Neuronal stem cell (in vitro differentiated cells): ENCODE data around the gene SUGP2.

Experiments
- DNase-seq: peaks from one replicate; pipeline ENCODE4 v3.0.0-alpha.2; 2013; ENCODE audit warnings: low spot score
- H2AFZ ChIP-seq: one replicate; pipeline ENCODE4 v1.6.1; 2013; ENCODE audit warnings: mild to moderate bottlenecking, low read length, inconsistent platforms
- H2AK5ac ChIP-seq: 2 replicates; pipeline ENCODE4 v1.6.1; 2013; ENCODE audit warnings: low read depth, mild to moderate bottlenecking, inconsistent platforms, low read length, moderate library complexity, mixed read lengths
- H2BK120ac ChIP-seq: 2 replicates; pipeline ENCODE4 v1.6.1; 2013; ENCODE audit warnings: low read depth, mild to moderate bottlenecking, inconsistent platforms, low read length, moderate library complexity, mixed read lengths
- H2BK12ac ChIP-seq: one replicate; pipeline ENCODE4 v1.6.1; 2013; ENCODE audit warnings: low read length, inconsistent platforms
- H2BK15ac ChIP-seq: 2 replicates; pipeline ENCODE4 v1.6.1; 2013; ENCODE audit warnings: mild to moderate bottlenecking, low read length, inconsistent platforms, mixed read lengths
- H2BK5ac ChIP-seq: one replicate; pipeline ENCODE4 v1.6.1; 2013; ENCODE audit warnings: inconsistent platforms, mild to moderate bottlenecking, low read length, moderate library complexity
- H3K14ac ChIP-seq: one replicate; pipeline ENCODE4 v1.6.1; 2013; ENCODE audit warnings: low read length, inconsistent platforms
- H3K18ac ChIP-seq: 2 replicates; pipeline ENCODE4 v1.6.1; 2013; ENCODE audit warnings: low read length, inconsistent platforms
- H3K23ac ChIP-seq: 2 replicates; pipeline ENCODE4 v1.6.1; 2013; ENCODE audit warnings: low read depth, mild to moderate bottlenecking, mixed read lengths, low read length, inconsistent platforms; ENCODE audit not compliant: poor library complexity
- H3K27ac ChIP-seq: replicated peaks from 3 replicates; pipeline ENCODE4 v1.5.1; 2013; ENCODE audit warnings: low read length, inconsistent platforms
- H3K27me3 ChIP-seq, 3 experiments: 2 replicates each; pipeline ENCODE4 v1.6.1; 2013; ENCODE audit warnings: low read length in 3 of 3, mild to moderate bottlenecking in 2 of 3, inconsistent platforms in 1 of 3, low read depth in 1 of 3, mixed read lengths in 1 of 3, moderate library complexity in 1 of 3; ENCODE audit not compliant: control insufficient read depth in 3 of 3, insufficient read depth in 3 of 3
- H3K36me3 ChIP-seq, 2 donors: replicated peaks in 1 of 2; 2 replicates each; pipeline ENCODE4 v1.6.1; 2013; ENCODE audit warnings: low read length in 2 of 2; ENCODE audit not compliant: control insufficient read depth in 2 of 2, insufficient read depth in 2 of 2
- H3K4ac ChIP-seq: 2 replicates; pipeline ENCODE4 v1.6.1; 2013; ENCODE audit warnings: inconsistent platforms, mild to moderate bottlenecking, low read length, moderate library complexity
- H3K4me1 ChIP-seq, 2 donors: 1 replicate in 1 of 2; 2 replicates in 1 of 2; pipeline ENCODE4 v1.6.1; 2013; ENCODE audit warnings: low read length in 2 of 2, low read depth in 1 of 2; ENCODE audit not compliant: control insufficient read depth in 2 of 2, insufficient read depth in 1 of 2
- H3K4me2 ChIP-seq: one replicate; pipeline ENCODE4 v1.6.1; 2013; ENCODE audit warnings: mild to moderate bottlenecking, low read length, inconsistent platforms; ENCODE audit not compliant: insufficient read depth, poor library complexity, severe bottlenecking
- H3K4me3 ChIP-seq, 2 donors: 2 replicates each; pipeline ENCODE4 v1.5.1; 2013; ENCODE audit warnings: low read length in 2 of 2, mild to moderate bottlenecking in 2 of 2, inconsistent platforms in 1 of 2, moderate library complexity in 1 of 2
- H3K79me1 ChIP-seq: one replicate; pipeline ENCODE4 v1.6.1; 2013; ENCODE audit warnings: low read depth, mild to moderate bottlenecking, inconsistent platforms, low read length, moderate library complexity
- H3K9ac ChIP-seq: one replicate; pipeline ENCODE4 v1.6.1; 2013; ENCODE audit warnings: mild to moderate bottlenecking, low read depth, low read length, inconsistent platforms; ENCODE audit not compliant: poor library complexity
- H3K9me3 ChIP-seq, 2 donors: replicated peaks in 1 of 2; 2 replicates each; pipeline versions ENCODE3 to v1.6.1; 2013; ENCODE audit warnings: low read length in 2 of 2, mild to moderate bottlenecking in 2 of 2, inconsistent platforms in 1 of 2, low read depth in 1 of 2, mixed read lengths in 1 of 2, moderate library complexity in 1 of 2; ENCODE audit not compliant: control insufficient read depth in 2 of 2, insufficient read depth in 1 of 2
- H4K8ac ChIP-seq: one replicate; pipeline ENCODE4 v1.6.1; 2013; ENCODE audit warnings: low read depth, mild to moderate bottlenecking, inconsistent platforms, low read length, moderate library complexity
- H4K91ac ChIP-seq: one replicate; pipeline ENCODE4 v1.6.1; 2013; ENCODE audit warnings: low read length, low read depth, mild to moderate bottlenecking, inconsistent platforms; ENCODE audit not compliant: poor library complexity
- WGBS, 2 donors: extraction: QIAGEN DNeasy Blood & Tissue Kit; methylation state at CpG; one replicate each; pipeline ENCODE4 v1.1.7; 2013; ENCODE audit warnings: missing lambda C conversion rate in 2 of 2, mixed read lengths in 1 of 2; ENCODE audit not compliant: insufficient read length in 2 of 2, insufficient replicate concordance in 1 of 2; ENCODE audit errors: extremely low coverage in 2 of 2; 5-methylcytosine and 5-hydroxymethylcytosine counted together

Gene SUGP2

DNA sequence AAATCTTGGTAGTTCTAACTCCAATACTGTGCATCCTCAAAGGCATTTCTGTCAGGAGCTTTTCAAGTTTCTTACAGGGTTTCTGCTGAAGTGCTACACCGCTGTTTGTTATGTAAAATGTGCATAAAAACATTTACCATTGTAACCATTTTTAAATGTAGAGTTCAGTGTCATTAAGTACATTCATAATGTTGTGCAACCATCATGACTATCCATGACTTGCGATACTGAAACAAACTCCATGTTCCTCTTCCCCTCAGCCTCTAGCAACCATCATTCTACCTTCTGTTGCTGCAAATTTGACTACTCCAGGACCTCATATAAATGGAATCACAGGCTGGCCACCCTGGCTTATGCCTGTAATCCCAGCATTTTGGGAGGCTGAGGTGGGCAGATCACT, 16.1 kb upstream of the SUGP2 start:
- H3K4me1 ChIP-seq: no peaks in the 10 kb centered on the region
- H3K27ac ChIP-seq: no peak overlapping the region

DNA sequence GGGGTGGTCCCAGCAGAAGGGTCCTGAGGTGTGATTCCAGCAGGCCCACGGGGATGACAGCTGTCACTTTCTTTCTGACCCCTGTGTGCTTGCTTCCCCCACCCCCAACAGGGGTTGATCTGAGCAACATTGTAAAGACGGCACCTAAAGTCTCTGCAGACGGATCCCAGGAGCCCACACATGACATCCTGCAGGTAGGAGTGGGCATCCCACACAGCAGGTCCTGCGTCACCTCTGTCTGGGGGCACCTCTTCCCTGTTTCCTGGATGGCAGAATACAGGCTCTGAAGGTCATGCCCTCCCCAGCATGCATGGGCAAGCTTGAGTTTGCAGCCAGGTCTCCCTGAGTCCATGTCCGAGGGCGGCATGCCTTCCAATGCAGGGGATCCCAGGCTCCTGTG, 10.6 kb upstream of the SUGP2 start:
- no peak overlapping the region for H2BK15ac ChIP-seq
- H3K4ac ChIP-seq: no peak overlapping the region
- no peak overlapping the region for H2AK5ac ChIP-seq
- no peak overlapping the region for H4K8ac ChIP-seq
- H3K9me3 ChIP-seq: no peaks in the 10 kb centered on the region
- no peak for DNase-seq
- H2AFZ ChIP-seq: no peak overlapping the region
- H3K18ac ChIP-seq: no peak overlapping the region
- H3K4me3 ChIP-seq: no peak overlapping the region
- H3K4me2 ChIP-seq: no peak overlapping the region
- H2BK5ac ChIP-seq: peak overlapping the region; percentile 29
- H3K9ac ChIP-seq: no peak overlapping the region
- WGBS, 2 donors: no CpG with 5 or more reads among the region's 6 CpGs
- no peaks in the 10 kb centered on the region for H3K4me1 ChIP-seq
- no peak overlapping the region for H4K91ac ChIP-seq
- no peak overlapping the region for H3K27ac ChIP-seq
- no peak overlapping the region for H3K23ac ChIP-seq
- H3K14ac ChIP-seq: no peak overlapping the region
- no peak overlapping the region for H2BK12ac ChIP-seq
- no peaks in the 10 kb centered on the region for H3K27me3 ChIP-seq
- no peak overlapping the region for H2BK120ac ChIP-seq
- peaks cover 20 to 64% of the 10 kb centered on the region in 2 donors for H3K36me3 ChIP-seq
- peaks cover 5% of the 10 kb centered on the region for H3K79me1 ChIP-seq

More for the DNA sequence above, 16.1 kb upstream of the SUGP2 start:
- H3K18ac ChIP-seq: no peak overlapping the region
- no peak overlapping the region for H2BK12ac ChIP-seq
- no peak overlapping the region for H2AFZ ChIP-seq
- no peak overlapping the region for H2BK120ac ChIP-seq
- no peaks in the 10 kb centered on the region for H3K27me3 ChIP-seq
- H3K36me3 ChIP-seq: peaks cover 19 to 86% of the 10 kb centered on the region in 2 donors
- no peak overlapping the region for H2AK5ac ChIP-seq
- no peak overlapping the region for H3K4ac ChIP-seq
- H3K14ac ChIP-seq: no peak overlapping the region
- no peak overlapping the region for H3K9ac ChIP-seq
- H2BK15ac ChIP-seq: no peak overlapping the region
- no peak overlapping the region for H2BK5ac ChIP-seq
- no peak overlapping the region for H3K4me3 ChIP-seq
- no peak for DNase-seq
- H3K9me3 ChIP-seq: no peaks in the 10 kb centered on the region
- no peak overlapping the region for H3K23ac ChIP-seq
- no peak overlapping the region for H4K91ac ChIP-seq
- no CpG with 5 or more reads among the region's 2 CpGs for WGBS, 2 donors
- no peak overlapping the region for H3K4me2 ChIP-seq
- H4K8ac ChIP-seq: no peak overlapping the region
- H3K79me1 ChIP-seq: no peaks in the 10 kb centered on the region

DNA sequence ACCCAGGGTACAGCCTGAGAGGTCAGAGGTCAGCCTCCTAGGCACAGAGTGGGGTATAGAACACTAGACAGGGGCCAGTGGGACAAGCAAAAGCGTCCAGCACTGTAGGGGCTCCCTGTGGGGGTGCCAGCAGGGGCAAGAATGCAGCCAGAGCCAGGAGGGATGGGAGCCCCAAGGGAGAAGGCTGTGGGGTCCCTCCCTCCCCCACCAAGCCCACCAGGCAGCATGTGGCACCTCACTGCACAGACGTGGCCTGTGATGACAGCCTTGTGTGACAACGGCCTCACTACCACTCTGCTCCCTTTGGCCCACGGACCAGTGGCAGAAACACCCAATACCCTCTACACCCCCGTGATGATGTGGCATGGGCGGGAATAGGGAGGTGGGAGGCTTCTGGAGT, 10.2 kb upstream of the SUGP2 start:
- peaks cover 20 to 65% of the 10 kb centered on the region in 2 donors for H3K36me3 ChIP-seq
- H3K9me3 ChIP-seq: peaks cover 0 to under 1% of the 10 kb centered on the region in 2 donors
- no peak overlapping the region for H2BK15ac ChIP-seq
- H3K4me2 ChIP-seq: no peak overlapping the region
- H3K79me1 ChIP-seq: peaks cover 5% of the 10 kb centered on the region
- DNase-seq: no peak
- no peak overlapping the region for H3K9ac ChIP-seq
- no peak overlapping the region for H4K8ac ChIP-seq
- no peak overlapping the region for H2BK12ac ChIP-seq
- WGBS, 2 donors: no CpG with 5 or more reads among the region's 6 CpGs
- no peaks in the 10 kb centered on the region for H3K27me3 ChIP-seq
- H3K18ac ChIP-seq: no peak overlapping the region
- H3K4me3 ChIP-seq: no peak overlapping the region
- H2BK120ac ChIP-seq: no peak overlapping the region
- no peak overlapping the region for H2AFZ ChIP-seq
- no peak overlapping the region for H4K91ac ChIP-seq
- H3K4me1 ChIP-seq: no peaks in the 10 kb centered on the region
- peak overlapping the region; percentile 93 for H3K23ac ChIP-seq
- no peak overlapping the region for H3K14ac ChIP-seq
- H2BK5ac ChIP-seq: peak overlapping the region; percentile 29
- no peak overlapping the region for H3K27ac ChIP-seq
- H3K4ac ChIP-seq: no peak overlapping the region
- H2AK5ac ChIP-seq: no peak overlapping the region

DNA sequence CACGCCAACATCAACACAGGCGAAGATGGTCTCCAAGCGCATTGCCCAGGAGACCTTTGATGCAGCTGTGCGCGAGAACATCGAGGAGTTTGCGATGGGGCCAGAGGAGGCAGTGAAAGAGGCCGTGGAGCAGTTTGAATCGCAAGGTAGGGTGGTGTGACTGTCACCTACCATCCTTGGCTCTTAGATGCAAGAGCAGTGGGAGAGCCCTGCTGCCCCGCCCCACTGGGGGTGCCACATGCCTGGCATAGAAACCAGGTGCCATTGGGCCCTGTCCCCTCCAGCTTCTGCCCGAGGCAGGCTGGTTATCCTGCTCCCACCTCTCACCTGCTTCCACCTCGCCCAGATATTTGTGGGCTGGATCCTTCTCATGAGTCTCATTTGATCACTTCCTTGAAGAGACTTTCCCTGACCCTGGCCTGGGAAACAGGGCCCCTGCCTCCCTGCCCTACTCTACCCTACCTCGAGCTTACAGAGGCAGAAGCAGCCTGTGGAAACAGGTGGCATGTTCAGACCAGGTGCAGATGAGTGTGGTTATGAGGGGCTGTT, 9.5 kb upstream of the SUGP2 start:
- Histone ChIP-seq H4K8ac (no peak overlapping the region), H2BK12ac (no peak overlapping the region), H4K91ac (no peak overlapping the region), H3K9me3 (peaks cover 1 to 7% of the 10 kb centered on the region in 2 donors), H2AK5ac (no peak overlapping the region), H3K4me1 (no peaks in the 10 kb centered on the region), H3K27me3 (no peaks in the 10 kb centered on the region), H3K36me3 (peaks cover 21 to 71% of the 10 kb centered on the region in 2 donors), H3K27ac (no peak overlapping the region), H2BK15ac (no peak overlapping the region), H3K4me3 (peak overlapping the region in 1 of 2 donors; percentile 64), H2BK120ac (no peak overlapping the region), H3K4me2 (no peak overlapping the region), H3K79me1 (peaks cover 6% of the 10 kb centered on the region), H3K23ac (no peak overlapping the region), H3K9ac (no peak overlapping the region), H2BK5ac (peak overlapping the region; percentile 29), H3K4ac (no peak overlapping the region), H3K14ac (peak overlapping the region; percentile 79), H2AFZ (no peak overlapping the region), H3K18ac (no peak overlapping the region)
- no CpG with 5 or more reads among the region's 13 CpGs for WGBS, 2 donors
- no peak for DNase-seq
